CD4-positive, alpha-beta T cell treated with Interleukin-17A for 4 hours (primary cell): ENCODE measurements around the gene IVD.
A peak's percentile ranks its signal among the peaks of the same experiment; 100 is the strongest.

Experiments
- DNase-seq: peaks from one replicate; pipeline ENCODE4 v3.0.0-alpha.2; 2020; ENCODE audit warnings: mixed read lengths

Gene IVD

GRCh38 chr15:40460404-40460803 lies 54.8 kb downstream of the IVD start:
- DNase-seq: no peak

- no peak for DNase-seq
Observed at GRCh38 chr15:40461958-40462357, 56.4 kb downstream of the IVD start.

GRCh38 chr15:40463279-40463678 lies 57.7 kb downstream of the IVD start:
- DNase-seq: no peak

- no peak for DNase-seq
Observed at GRCh38 chr15:40463886-40464545, 58.4 kb downstream of the IVD start.

GRCh38 chr15:40464595-40465185 lies 59.1 kb downstream of the IVD start:
- DNase-seq: no peak

GRCh38 chr15:40465939-40466338 lies 60.3 kb downstream of the IVD start:
- no peak for DNase-seq

GRCh38 chr15:40466426-40467260 lies 61.0 kb downstream of the IVD start:
- no peak for DNase-seq

GRCh38 chr15:40467261-40467615 lies 61.6 kb downstream of the IVD start:
- no peak for DNase-seq

- no peak for DNase-seq
Observed at GRCh38 chr15:40468898-40469331, 63.3 kb downstream of the IVD start.

- no peak for DNase-seq
Observed at GRCh38 chr15:40469776-40470390, 64.3 kb downstream of the IVD start.

GRCh38 chr15:40470423-40471104 lies 65.0 kb downstream of the IVD start, which contains the start of gene CHST14:
Gene CHST14, plus strand, starts transcription at chr15:40470984. Its CDS starts 230 bp downstream, at chr15:40471214.
- DNase-seq: peak; percentile 78
